Measurements from ENCODE around the gene RMRP.
"Not testable (repeated sequence)": the region's sequence is repeated elsewhere in the genome, so short reads cannot be mapped to it uniquely, and the experiment has no call there.

DNA sequence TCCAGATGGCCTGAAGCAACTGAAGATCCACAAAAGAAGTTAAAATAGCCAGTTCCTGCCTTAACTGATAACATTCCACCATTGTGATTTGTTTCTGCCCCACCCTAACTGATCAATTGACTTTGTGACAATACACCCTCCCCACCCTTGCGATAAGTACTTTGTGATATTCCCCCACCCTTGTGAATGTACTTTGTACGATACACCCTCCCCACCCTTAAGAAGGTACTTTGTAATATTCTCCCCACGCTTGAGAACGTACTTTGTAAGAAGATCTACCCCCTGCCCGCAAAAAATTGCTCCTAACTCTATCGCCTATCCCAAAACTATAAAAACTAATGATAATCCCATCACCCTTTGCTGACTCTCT lies 21.0 kb downstream of the RMRP start:
- TF ChIP-seq, protein P1, sequence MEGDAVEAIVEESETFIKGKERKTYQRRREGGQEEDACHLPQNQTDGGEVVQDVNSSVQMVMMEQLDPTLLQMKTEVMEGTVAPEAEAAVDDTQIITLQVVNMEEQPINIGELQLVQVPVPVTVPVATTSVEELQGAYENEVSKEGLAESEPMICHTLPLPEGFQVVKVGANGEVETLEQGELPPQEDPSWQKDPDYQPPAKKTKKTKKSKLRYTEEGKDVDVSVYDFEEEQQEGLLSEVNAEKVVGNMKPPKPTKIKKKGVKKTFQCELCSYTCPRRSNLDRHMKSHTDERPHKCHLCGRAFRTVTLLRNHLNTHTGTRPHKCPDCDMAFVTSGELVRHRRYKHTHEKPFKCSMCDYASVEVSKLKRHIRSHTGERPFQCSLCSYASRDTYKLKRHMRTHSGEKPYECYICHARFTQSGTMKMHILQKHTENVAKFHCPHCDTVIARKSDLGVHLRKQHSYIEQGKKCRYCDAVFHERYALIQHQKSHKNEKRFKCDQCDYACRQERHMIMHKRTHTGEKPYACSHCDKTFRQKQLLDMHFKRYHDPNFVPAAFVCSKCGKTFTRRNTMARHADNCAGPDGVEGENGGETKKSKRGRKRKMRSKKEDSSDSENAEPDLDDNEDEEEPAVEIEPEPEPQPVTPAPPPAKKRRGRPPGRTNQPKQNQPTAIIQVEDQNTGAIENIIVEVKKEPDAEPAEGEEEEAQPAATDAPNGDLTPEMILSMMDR (IDR thresholded peaks at IDR 0.05; ENCODE audit: borderline replicate concordance, extremely low read depth, low read length, poor library complexity, severe bottlenecking), result not testable (repeated sequence)
- not testable (repeated sequence) for TF ChIP-seq EZH2 (IDR thresholded peaks at IDR 0.05; ENCODE audit: borderline replicate concordance, low read depth, low read length, severe bottlenecking)

All from DND-41 (cell line).